ENCODE measurements around the gene GORASP1. TPM values are rescaled to one million over a fixed set of nuclear protein-coding genes. Genes with fewer than 3 reads are reported as not detected.

GORASP1 gene
- total and polyA plus RNA-seq, 2 experiments from 2014 or later: 10.3 to 38.3 TPM

DNA sequence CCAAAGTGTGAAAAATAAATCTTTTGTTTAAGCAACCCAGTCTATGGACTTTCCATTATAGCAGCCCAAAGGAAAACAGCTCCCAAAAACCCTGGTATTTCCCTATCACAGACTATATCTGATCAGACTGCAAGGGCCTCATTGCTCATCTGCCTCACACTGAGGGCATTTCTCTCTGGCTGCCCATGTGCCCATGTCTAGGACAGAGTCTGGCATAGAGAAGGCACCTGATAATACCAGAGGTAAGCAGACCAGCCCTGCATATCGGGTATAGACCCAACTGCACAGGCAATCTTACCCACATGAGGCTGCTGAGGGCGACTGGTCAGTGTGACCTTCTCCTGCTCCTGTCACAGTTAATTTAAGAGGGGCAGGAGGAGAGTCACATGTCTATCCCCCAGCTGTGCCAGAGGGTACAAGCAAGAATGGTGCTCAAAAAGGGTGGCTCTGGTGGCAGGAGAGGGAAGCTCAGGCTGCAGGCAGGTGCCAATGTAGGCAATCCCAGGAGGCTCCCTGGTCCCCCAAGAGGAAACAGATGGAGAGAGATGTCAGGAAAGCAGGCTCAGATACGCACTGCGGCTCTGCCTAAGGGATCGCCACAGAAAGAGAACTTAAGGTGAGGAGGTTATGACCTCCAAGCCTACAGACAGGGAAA, 42.8 kb upstream of the GORASP1 start:
- peaks cover 77% of the 10 kb centered on the region for H3K4me1 Mint-ChIP-seq
- H4K20me1 ChIP-seq (replicated peaks; ENCODE audit: insufficient read depth): peaks cover 6% of the 10 kb centered on the region
- H3K27me3 Mint-ChIP-seq (ENCODE audit: insufficient read depth, low read depth, poor library complexity): peaks cover 33% of the 10 kb centered on the region

More for the DNA sequence above, 42.8 kb upstream of the GORASP1 start:
- no peak for ATAC-seq
- H3K79me2 ChIP-seq (replicated peaks; ENCODE audit: insufficient read depth): peaks cover 46% of the 10 kb centered on the region
- H2AFZ ChIP-seq: no peak overlapping the region
- H3K9me3 Mint-ChIP-seq: no peaks in the 10 kb centered on the region; the same call in 2 of the 3 replicates
- H3K36me3 Mint-ChIP-seq (ENCODE audit: low read depth): peaks cover 14% of the 10 kb centered on the region
- H3K27me3 ChIP-seq (ENCODE audit: insufficient read depth): no peaks in the 10 kb centered on the region
- H3K4me1 ChIP-seq (ENCODE audit: insufficient read depth): peaks cover 60% of the 10 kb centered on the region
- H3F3A ChIP-seq (replicated peaks; ENCODE audit: low read depth): peaks cover 11% of the 10 kb centered on the region
- TF ChIP-seq STAT1 (IDR thresholded peaks at IDR 0.05; ENCODE audit: unreplicated experiment): no peak
- TF ChIP-seq, protein P1, sequence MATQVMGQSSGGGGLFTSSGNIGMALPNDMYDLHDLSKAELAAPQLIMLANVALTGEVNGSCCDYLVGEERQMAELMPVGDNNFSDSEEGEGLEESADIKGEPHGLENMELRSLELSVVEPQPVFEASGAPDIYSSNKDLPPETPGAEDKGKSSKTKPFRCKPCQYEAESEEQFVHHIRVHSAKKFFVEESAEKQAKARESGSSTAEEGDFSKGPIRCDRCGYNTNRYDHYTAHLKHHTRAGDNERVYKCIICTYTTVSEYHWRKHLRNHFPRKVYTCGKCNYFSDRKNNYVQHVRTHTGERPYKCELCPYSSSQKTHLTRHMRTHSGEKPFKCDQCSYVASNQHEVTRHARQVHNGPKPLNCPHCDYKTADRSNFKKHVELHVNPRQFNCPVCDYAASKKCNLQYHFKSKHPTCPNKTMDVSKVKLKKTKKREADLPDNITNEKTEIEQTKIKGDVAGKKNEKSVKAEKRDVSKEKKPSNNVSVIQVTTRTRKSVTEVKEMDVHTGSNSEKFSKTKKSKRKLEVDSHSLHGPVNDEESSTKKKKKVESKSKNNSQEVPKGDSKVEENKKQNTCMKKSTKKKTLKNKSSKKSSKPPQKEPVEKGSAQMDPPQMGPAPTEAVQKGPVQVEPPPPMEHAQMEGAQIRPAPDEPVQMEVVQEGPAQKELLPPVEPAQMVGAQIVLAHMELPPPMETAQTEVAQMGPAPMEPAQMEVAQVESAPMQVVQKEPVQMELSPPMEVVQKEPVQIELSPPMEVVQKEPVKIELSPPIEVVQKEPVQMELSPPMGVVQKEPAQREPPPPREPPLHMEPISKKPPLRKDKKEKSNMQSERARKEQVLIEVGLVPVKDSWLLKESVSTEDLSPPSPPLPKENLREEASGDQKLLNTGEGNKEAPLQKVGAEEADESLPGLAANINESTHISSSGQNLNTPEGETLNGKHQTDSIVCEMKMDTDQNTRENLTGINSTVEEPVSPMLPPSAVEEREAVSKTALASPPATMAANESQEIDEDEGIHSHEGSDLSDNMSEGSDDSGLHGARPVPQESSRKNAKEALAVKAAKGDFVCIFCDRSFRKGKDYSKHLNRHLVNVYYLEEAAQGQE (IDR thresholded peaks at IDR 0.05; ENCODE audit: unreplicated experiment): no peak
- TF ChIP-seq NANOG (IDR thresholded peaks at IDR 0.05; ENCODE audit: borderline replicate concordance): no peak
- no peak for TF ChIP-seq EZH2 (IDR thresholded peaks at IDR 0.05; ENCODE audit: low read depth, unreplicated experiment)
- TF ChIP-seq, protein P2, sequence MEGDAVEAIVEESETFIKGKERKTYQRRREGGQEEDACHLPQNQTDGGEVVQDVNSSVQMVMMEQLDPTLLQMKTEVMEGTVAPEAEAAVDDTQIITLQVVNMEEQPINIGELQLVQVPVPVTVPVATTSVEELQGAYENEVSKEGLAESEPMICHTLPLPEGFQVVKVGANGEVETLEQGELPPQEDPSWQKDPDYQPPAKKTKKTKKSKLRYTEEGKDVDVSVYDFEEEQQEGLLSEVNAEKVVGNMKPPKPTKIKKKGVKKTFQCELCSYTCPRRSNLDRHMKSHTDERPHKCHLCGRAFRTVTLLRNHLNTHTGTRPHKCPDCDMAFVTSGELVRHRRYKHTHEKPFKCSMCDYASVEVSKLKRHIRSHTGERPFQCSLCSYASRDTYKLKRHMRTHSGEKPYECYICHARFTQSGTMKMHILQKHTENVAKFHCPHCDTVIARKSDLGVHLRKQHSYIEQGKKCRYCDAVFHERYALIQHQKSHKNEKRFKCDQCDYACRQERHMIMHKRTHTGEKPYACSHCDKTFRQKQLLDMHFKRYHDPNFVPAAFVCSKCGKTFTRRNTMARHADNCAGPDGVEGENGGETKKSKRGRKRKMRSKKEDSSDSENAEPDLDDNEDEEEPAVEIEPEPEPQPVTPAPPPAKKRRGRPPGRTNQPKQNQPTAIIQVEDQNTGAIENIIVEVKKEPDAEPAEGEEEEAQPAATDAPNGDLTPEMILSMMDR (conservative IDR thresholded peaks at IDR 0.05; ENCODE audit: low read depth in 2 of 2): no peak
- TF ChIP-seq CREB1 (CRISPR knock-in tag; IDR thresholded peaks at IDR 0.05; ENCODE audit: low read depth): no peak
- TF ChIP-seq ZNF114 (CRISPR knock-in tag; IDR thresholded peaks at IDR 0.05): no peak
- no peak for TF ChIP-seq EZH2phosphoT487 (IDR thresholded peaks at IDR 0.05; ENCODE audit: unreplicated experiment)
- TF ChIP-seq POLR2AphosphoS5 (IDR thresholded peaks at IDR 0.05; ENCODE audit: low read depth): no peak
- peak overlapping the region; percentile 92 for H3K27ac Mint-ChIP-seq
- peak overlapping the region; percentile 94 for H3K27ac ChIP-seq (ENCODE audit: low read depth)
- peak overlapping the region; percentile 87 for H3K4me3 ChIP-seq
- H3K9me2 ChIP-seq (ENCODE audit: insufficient read depth): no peaks in the 10 kb centered on the region
- H3K4me3 Mint-ChIP-seq: peak overlapping the region; percentile 84
- no peak for DNase-seq (ENCODE audit: low spot score)
- peaks cover 11% of the 10 kb centered on the region; the same call in 1 of the 2 replicates for H3K36me3 ChIP-seq (ENCODE audit: insufficient read depth)
- peak overlapping the region; percentile 99 for H3K4me2 ChIP-seq
